LNCaP clone FGC (cell line): ENCODE data around the gene ARL5B.
"Not testable (repeated sequence)": the region's sequence is repeated elsewhere in the genome, so short reads cannot be mapped to it uniquely, and the experiment has no call there.

ENCODE experiments used
- DNase-seq: peaks from one replicate; pipeline ENCODE4 v3.0.0-alpha.2; 2011; ENCODE audit warnings: low read depth
- H3K4me3 ChIP-seq: 2 replicates; pipeline ENCODE4 v1.5.1; 2011; ENCODE audit warnings: mild to moderate bottlenecking, low read depth, low read length, control low read depth
- TF ChIP-seq, protein P1 (sequence below): IDR thresholded peaks from 2 replicates; pipeline ENCODE4 v1.5.1; 2012; ENCODE audit warnings: mild to moderate bottlenecking; ENCODE audit not compliant: control insufficient read depth, insufficient read depth; ENCODE audit errors: extremely low read depth

ARL5B gene, protein sequence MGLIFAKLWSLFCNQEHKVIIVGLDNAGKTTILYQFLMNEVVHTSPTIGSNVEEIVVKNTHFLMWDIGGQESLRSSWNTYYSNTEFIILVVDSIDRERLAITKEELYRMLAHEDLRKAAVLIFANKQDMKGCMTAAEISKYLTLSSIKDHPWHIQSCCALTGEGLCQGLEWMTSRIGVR

DNA sequence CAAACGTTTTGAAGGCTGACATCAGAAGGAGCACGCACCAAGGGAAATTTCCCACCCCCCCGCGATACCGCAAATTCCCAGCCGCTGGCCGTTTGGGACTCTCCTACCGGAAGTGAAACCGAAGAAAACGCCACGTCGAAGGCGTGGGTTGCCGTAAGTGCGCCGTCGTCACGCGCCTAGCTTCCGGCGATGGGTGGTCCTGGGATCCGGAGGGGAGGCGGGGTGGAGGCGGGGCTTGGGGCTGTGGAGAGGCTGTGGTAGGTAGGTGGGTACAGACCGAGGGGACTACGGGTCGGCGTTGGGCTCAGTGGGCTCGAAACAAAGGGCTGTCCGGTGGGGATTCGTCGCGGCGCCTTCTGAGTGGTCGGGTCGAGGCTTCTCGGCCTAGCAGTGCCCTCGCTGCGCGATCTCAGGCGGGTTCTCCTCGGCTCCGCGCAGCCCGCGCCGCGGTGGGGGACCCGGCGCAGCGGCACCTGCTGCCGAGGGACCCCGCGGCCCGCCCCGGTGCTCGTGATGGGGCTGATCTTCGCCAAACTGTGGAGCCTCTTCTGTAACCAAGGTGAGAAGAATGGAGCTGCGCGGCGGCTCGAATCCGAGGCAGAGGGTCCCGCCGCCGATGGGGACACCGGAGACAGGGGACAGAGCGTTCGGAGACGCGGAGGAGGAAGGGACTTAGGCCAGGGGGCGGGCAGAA lies at the start of gene ARL5B:
Gene ARL5B (plus strand): TSS at position 307 of the 694 bp plus-strand sequence. CDS start 207 bp downstream, at position 514.
- peak within 1 kb of the TSS; percentile 91 for H3K4me3 ChIP-seq
- TF ChIP-seq, protein P1, sequence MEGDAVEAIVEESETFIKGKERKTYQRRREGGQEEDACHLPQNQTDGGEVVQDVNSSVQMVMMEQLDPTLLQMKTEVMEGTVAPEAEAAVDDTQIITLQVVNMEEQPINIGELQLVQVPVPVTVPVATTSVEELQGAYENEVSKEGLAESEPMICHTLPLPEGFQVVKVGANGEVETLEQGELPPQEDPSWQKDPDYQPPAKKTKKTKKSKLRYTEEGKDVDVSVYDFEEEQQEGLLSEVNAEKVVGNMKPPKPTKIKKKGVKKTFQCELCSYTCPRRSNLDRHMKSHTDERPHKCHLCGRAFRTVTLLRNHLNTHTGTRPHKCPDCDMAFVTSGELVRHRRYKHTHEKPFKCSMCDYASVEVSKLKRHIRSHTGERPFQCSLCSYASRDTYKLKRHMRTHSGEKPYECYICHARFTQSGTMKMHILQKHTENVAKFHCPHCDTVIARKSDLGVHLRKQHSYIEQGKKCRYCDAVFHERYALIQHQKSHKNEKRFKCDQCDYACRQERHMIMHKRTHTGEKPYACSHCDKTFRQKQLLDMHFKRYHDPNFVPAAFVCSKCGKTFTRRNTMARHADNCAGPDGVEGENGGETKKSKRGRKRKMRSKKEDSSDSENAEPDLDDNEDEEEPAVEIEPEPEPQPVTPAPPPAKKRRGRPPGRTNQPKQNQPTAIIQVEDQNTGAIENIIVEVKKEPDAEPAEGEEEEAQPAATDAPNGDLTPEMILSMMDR = no peak
- DNase-seq = peak; percentile 85

DNA sequence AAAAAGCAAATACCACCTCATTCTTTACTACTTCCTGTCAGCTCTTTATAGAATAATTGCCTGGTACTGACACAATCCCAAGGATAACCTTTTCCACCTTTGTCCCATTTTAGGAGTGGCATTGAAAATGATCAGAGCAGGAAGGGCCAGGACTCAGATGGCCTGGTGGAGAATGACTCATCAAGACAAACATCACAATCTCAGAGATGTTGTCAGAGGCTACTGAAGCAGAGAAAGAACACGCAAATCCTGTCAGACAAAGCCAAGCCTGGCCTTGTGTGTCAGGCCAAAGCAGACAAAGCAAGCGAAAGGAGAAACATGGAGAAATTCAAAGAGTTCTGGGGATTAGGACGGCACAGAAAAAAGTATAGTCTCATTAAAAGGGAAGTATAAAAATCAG lies 48.7 kb upstream of the ARL5B start:
- H3K4me3 ChIP-seq = no peak overlapping the region
- TF ChIP-seq, protein P1 = no peak
- DNase-seq = peak; percentile 97

DNA sequence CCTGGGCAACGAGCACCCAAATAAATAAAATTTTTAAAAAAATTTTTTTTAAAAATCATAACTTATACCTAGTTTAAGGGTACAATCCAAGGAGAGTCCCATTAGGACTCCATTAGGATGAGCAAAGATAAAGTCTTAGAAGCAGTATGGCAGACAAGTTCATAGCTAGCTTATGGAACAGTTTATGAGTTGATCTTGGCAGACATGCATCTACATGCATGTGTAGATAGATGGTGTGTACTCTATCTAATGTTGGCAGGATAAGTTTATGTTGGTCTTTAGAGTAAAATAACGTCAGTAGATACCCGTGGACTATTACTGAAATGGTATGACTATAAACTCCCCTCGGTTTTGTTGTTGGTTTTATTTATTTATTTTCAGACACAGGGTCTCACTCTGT lies 48.1 kb upstream of the ARL5B start:
- no peak overlapping the region for H3K4me3 ChIP-seq
- TF ChIP-seq, protein P1 = no peak
- peak; percentile 96 for DNase-seq

DNA sequence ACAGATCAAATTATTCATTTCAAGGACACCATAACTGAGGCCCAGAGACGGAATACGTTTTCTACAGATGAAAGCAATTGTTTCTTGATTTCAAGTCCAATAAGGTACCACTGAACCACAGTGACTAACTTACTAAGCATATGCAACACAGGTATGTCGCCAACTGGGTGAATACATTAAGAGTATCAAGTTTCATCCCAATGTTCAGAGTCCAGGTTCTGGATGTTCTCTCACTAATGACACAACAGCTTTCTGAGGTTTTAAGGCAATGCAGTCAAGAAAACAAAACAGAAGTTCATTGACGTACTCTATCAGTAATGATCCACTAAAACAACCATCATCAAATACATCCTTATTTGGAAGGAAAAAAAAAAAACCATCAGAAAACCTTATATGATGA lies 43.6 kb upstream of the ARL5B start:
- TF ChIP-seq, protein P1 = no peak
- H3K4me3 ChIP-seq = no peak overlapping the region
- DNase-seq = no peak

DNA sequence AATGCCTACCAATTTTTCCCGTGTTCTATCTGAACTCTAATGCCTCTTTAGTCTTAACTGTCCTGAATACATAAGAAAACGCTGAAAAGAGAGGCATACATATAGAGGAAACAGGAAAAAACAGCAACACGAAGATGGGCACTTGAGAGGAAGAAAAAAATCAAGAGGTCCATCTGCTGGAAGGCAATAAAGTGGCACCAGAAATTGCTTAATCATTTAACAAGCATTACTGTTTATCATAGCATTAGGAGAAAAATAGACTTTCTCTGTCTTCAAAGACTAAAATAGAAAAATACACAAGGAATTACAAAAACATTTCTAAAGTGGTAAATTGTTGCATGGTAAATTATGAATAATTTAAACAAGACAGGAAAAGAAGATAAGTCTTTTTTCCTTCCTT lies 42.9 kb upstream of the ARL5B start:
- H3K4me3 ChIP-seq = no peak overlapping the region
- TF ChIP-seq, protein P1 = peak; percentile 45
- DNase-seq = no peak

DNA sequence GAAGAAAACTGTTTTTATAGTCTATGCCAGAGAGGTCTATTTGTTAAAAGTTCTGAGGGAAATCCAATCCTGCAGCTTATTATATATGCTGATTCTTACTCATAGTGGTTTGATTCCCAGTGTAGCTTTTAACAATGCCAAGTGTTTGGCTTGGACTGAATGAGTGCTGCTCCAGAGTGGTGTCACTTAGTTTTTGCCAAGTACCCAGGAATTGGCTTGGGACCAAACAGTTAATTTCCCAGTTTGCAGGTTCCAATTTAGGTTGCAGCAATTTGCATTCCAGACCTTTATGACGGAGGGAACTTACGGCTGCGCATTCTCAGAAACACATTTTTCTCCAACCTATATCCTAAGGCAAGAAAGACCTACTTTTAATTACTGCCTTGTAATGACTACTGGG lies 40.2 kb upstream of the ARL5B start:
- no peak overlapping the region for H3K4me3 ChIP-seq
- DNase-seq = peak; percentile 87
- TF ChIP-seq, protein P1 = no peak

DNA sequence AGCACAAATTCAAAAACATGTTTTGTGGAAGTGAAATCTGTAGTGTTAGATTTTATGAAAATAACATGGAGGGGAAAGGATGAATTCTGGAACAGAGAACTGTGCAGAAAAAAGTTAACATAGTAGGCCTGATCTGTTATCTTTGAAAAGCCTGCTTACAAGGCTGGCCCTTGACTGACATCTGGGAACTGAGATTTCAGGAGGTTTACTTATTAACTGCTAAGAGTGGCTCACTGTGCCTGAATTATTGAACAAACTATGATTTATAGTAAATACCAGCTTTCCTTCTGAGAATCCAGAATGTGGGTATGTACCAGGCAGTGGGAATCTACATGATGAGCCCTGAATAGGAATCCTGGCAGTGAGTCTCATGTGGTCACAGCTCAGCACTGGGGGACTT lies 38.4 kb upstream of the ARL5B start:
- DNase-seq = no peak
- TF ChIP-seq, protein P1 = no peak

DNA sequence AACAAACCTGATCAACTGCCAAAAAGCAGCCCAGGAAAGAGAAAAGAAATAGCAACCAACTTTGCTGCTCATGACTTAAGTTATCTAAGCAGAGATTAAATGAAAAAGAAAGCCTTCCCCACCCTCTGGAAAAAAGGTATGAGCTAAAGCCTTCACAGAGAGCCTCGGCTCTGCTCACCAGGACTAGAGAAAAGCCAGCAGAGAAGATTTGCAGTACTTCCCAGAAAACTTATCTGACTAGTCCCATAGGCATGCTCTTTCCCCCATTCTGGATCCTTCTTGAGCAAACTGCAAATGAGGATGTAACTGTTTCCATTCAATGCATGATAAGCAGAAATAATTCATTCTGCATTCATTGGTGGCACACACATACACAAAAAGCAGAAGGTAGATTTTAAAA lies 35.6 kb upstream of the ARL5B start:
- DNase-seq, H3K4me3 ChIP-seq: not testable (repeated sequence)

More for the DNA sequence above, 38.4 kb upstream of the ARL5B start:
- no peak overlapping the region for H3K4me3 ChIP-seq
